Measurements from ENCODE around the gene UGT1A7.

The UGT1A7 gene

GRCh38 chr2:233779722-233780121 lies 98.0 kb downstream of the UGT1A7 start:
- DNase-seq (ENCODE audit: low spot score) = no peak
- no peak for TF ChIP-seq CTCF (IDR thresholded peaks at IDR 0.05; ENCODE audit: extremely low read depth, missing control alignments)

- no peak for DNase-seq (ENCODE audit: low spot score)
- TF ChIP-seq CTCF (IDR thresholded peaks at IDR 0.05; ENCODE audit: extremely low read depth, missing control alignments) = no peak
Measured at GRCh38 chr2:233780771-233781170, 99.1 kb downstream of the UGT1A7 start.

DNA sequence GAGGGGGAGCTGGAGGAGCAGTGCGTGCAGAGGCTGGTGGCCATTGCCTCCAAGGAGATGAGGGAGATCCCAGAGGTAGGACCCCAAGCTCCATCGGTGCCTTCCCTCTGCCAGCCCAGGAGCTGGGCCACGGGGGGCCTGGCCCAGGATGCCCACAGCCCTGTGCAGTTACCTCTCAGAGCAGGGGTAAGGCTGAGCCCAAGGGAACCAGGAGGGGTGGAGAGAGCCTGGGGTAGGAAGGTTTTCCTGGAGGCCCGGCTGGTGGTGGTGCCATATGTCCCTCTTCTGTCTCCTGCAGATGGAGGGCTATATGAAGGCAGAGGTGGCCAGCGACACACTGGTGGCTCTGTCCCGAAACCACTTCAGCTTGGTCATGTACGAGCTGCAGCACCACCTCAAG lies 107.9 kb downstream of the UGT1A7 start:
- no peak for TF ChIP-seq CTCF (IDR thresholded peaks at IDR 0.05; ENCODE audit: extremely low read depth, missing control alignments)
- no peak for DNase-seq (ENCODE audit: low spot score)

GRCh38 chr2:233791151-233791882 lies 109.6 kb downstream of the UGT1A7 start:
- DNase-seq (ENCODE audit: low spot score) = no peak
- TF ChIP-seq CTCF (IDR thresholded peaks at IDR 0.05; ENCODE audit: extremely low read depth, missing control alignments) = no peak

- DNase-seq (ENCODE audit: low spot score) = no peak
- TF ChIP-seq CTCF (IDR thresholded peaks at IDR 0.05; ENCODE audit: extremely low read depth, missing control alignments) = no peak
Measured at GRCh38 chr2:233791883-233792329, 110.2 kb downstream of the UGT1A7 start.

GRCh38 chr2:233792720-233793119 lies 111.0 kb downstream of the UGT1A7 start:
- TF ChIP-seq CTCF (IDR thresholded peaks at IDR 0.05; ENCODE audit: extremely low read depth, missing control alignments) = no peak
- DNase-seq (ENCODE audit: low spot score) = no peak

- no peak for DNase-seq (ENCODE audit: low spot score)
- TF ChIP-seq CTCF (IDR thresholded peaks at IDR 0.05; ENCODE audit: extremely low read depth, missing control alignments) = no peak
Measured at GRCh38 chr2:233793465-233794127, 111.9 kb downstream of the UGT1A7 start.
